Thyroid gland (tissue), 4 donors: Measurements from ENCODE around the gene LRFN5.

Source experiments
- POLR2A ChIP-seq, 2 donors: fragments of 450-650 bp; IDR thresholded peaks; one replicate each; pipeline ENCODE4 v1.6.1; 2017; ENCODE audit warnings: antibody characterized with exemption in 2 of 2, mild to moderate bottlenecking in 2 of 2, moderate library complexity in 1 of 2
- TF ChIP-seq, protein P1 (sequence below), 6 experiments: fragments of 200-600 bp in 3 of 6; fragments of 450-650 bp in 3 of 6; sonication (generic) in 3 of 6; IDR thresholded peaks; one replicate each; pipeline ENCODE4 v1.5.1; 2016 to 2019; ENCODE audit warnings: antibody characterized with exemption in 6 of 6, mild to moderate bottlenecking in 2 of 6, inconsistent platforms in 1 of 6, moderate library complexity in 1 of 6

DNA sequence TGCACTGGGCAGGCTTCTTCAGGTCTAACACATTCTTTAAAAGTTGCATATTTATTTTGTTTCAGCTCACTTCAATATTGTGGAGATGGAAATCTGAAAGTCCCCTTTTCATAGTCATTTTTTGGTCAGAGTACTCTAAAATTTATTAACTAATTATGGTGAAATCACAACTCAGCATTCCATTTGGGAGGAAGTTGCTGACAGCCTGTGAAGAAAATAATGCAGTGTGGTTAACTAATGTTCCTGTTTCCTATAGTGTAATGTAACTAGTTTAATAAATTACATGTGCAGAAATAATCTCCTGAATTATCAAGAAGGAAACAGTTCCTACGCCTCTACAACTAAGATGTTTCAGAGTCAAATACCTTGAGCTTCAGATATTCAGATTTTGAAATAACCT is 17.1 kb downstream of the LRFN5 start:
- TF ChIP-seq, protein P1, sequence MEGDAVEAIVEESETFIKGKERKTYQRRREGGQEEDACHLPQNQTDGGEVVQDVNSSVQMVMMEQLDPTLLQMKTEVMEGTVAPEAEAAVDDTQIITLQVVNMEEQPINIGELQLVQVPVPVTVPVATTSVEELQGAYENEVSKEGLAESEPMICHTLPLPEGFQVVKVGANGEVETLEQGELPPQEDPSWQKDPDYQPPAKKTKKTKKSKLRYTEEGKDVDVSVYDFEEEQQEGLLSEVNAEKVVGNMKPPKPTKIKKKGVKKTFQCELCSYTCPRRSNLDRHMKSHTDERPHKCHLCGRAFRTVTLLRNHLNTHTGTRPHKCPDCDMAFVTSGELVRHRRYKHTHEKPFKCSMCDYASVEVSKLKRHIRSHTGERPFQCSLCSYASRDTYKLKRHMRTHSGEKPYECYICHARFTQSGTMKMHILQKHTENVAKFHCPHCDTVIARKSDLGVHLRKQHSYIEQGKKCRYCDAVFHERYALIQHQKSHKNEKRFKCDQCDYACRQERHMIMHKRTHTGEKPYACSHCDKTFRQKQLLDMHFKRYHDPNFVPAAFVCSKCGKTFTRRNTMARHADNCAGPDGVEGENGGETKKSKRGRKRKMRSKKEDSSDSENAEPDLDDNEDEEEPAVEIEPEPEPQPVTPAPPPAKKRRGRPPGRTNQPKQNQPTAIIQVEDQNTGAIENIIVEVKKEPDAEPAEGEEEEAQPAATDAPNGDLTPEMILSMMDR (IDR thresholded peaks at IDR 0.05), result no peak
- no peak for TF ChIP-seq POLR2A (IDR thresholded peaks at IDR 0.05)
